Measurements from ENCODE around the gene SGPP2.

GRCh38 chr2:222465746-222466145 is 41.4 kb downstream of the SGPP2 start:
- TF ChIP-seq, protein P1, sequence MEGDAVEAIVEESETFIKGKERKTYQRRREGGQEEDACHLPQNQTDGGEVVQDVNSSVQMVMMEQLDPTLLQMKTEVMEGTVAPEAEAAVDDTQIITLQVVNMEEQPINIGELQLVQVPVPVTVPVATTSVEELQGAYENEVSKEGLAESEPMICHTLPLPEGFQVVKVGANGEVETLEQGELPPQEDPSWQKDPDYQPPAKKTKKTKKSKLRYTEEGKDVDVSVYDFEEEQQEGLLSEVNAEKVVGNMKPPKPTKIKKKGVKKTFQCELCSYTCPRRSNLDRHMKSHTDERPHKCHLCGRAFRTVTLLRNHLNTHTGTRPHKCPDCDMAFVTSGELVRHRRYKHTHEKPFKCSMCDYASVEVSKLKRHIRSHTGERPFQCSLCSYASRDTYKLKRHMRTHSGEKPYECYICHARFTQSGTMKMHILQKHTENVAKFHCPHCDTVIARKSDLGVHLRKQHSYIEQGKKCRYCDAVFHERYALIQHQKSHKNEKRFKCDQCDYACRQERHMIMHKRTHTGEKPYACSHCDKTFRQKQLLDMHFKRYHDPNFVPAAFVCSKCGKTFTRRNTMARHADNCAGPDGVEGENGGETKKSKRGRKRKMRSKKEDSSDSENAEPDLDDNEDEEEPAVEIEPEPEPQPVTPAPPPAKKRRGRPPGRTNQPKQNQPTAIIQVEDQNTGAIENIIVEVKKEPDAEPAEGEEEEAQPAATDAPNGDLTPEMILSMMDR (IDR thresholded peaks at IDR 0.05), result no peak
- TF ChIP-seq ZFX (IDR thresholded peaks at IDR 0.05; ENCODE audit: borderline replicate concordance), result no peak

Data from 22Rv1 (cell line).